Occipital lobe (tissue), 2 donors: ENCODE data around the gene EID3. TPM values are rescaled to one million over a fixed set of nuclear protein-coding genes. Genes with fewer than 3 reads are reported as not detected.
A peak's percentile ranks its signal among the peaks of the same experiment; 100 is the strongest.
"Not testable (repeated sequence)": the region's sequence is repeated elsewhere in the genome, so short reads cannot be mapped to it uniquely, and the experiment has no call there.

Experiments used
- DNase-seq: peaks from one replicate; lab custom pipeline; 2025; lab: John Stamatoyannopoulos, UW
- total RNA-seq: library from RNA; depleted of rRNA; stranded (reverse); fragments of >200 nt; gene quantifications from one replicate; pipeline ENCODE4 v1.2.3, GENCODE V29; 2014

The EID3 gene
- total RNA-seq, 1 donor from 2014 or later, result 5.5 TPM

DNA sequence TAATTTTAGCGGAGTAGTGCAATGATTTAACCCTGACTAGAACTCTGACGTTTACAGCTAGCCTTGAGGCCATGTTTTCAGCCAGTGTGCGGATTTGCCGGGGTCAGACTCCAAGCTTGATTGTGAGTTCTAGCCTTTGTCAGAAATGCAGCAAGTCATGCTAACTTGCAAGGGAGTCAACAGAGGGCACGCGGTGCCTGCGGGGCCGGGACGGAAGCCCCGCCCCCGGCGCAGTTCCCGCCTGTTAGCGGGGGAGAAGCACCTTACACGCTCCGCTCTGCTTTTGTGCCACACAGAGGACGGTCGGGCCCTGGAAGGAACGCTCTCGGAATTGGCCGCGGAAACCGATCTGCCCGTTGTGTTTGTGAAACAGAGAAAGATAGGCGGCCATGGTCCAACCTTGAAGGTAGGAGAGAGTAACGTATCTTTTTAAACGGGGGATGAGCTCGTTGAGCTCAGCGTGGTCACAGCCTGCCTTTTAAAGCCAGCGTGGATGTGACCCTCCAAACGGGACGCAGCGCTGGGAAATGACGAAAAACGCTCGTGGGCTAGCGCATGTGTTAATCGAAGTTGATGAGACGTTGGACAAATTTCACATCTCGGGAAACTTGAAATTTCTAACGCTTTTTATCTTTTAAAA lies 14.8 kb upstream of the EID3 start:
- DNase-seq, result peak; percentile 88

DNA sequence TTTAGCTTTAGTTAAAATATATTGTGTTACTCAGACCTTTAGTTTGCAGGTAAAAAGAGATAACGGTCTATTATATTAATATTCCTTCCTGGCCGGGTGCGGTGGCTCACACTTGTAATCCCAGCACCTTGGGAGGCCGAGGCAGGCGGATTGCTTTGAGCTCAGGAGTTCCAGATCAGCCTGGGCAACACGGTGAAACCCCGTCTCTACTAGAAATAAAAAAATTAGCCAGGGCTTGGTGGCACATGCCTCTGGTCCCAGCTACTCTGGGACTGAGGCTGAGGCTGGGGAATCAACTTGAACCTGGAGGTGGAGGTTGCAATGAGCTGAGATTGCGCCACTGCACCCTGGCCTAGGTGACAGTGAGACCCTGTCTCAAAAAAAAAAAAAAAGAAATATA lies 13.2 kb upstream of the EID3 start:
- no peak for DNase-seq

DNA sequence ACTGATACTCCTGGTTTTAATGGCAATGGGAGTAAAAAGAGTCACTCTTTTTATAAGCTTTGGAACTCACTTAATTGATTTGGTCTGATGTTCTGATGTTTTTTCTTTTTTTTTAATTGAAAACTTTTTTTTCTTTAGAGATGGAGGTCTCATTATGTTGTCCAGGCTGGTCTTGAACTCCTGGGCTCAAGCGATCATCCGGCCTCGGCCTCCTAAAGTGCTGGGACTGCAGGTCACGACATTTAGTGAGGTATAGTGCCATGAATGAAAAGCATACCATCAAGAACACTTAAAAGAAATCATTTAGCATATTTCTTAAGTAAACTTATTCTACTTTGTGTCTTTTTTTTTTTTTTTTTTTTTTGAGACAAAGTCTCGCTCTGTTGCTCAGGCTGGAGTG lies 12.7 kb upstream of the EID3 start:
- DNase-seq, result no peak

DNA sequence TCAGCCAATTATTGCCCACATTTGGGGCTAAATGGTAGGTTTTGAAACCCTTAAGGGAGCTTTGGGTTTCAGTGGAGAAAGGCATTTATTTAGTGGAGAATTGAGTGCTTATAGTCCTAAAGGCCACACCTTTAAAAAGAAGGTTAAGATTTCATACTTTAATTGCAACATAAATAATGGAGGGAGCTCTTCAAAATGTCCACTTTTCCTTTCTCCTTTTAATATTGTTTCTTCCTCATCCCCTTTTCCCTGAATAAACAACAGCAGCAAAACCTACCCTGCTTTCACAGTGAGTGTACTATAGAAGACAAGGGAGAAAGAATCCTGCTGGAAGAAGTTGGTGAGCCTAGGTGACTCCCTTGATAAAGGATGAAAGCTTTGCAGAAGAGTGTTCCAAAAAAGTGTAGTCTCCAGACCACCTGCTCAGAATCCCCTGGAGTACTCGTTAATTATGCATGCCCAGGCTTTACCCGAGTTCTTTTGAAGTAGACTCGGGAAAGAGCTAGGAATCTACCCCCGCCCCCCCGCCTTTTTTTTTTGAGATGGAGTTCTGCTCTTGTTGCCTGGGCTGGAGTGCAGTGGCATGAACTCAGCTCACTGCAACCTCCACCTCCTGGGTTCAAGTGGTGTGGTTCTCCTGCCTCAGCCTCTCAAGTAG lies 11.5 kb upstream of the EID3 start:
- no peak for DNase-seq

DNA sequence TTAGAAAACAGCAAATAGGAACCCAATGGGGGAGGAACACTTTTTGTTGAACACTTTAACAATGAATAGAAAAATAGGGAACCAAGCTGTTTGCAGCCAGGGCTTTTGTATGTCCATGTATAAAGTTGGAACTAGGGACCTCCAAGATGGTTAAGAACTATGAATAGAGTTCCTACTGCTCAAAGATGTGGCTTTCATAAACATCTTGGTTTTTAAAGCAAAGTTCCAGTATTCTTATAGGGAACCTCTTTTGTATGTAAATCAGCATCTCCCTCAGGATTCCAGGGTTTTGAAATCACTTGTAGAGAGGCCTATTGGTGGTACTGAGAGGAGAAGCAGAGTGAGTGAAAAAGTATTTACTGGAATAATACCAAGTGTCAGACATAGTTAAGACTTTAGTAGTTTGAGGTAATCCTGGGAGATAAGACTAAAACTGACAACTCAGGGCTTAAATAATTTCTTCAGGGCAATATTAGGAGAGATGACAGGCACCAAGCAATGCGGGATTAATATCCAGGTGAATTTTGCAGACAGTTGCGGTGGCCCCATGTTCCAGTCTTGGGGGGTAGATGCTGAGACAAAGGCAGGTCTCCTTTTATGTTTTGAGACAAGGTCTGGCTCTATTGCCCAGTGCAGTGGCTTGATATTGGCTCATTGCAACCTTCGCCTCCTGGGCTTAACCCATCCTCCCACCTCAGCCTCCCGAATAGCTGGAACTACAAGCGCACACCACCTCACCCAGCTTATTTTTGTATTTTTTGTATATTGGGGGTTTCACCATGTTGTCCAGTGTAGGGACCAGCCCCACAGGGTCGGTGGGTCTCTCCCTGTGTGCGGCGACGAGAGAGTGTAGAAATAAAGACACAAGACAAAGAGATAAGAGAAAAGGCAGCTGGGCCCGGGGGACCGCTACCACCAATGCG lies 10.4 kb upstream of the EID3 start:
- DNase-seq, result no peak

DNA sequence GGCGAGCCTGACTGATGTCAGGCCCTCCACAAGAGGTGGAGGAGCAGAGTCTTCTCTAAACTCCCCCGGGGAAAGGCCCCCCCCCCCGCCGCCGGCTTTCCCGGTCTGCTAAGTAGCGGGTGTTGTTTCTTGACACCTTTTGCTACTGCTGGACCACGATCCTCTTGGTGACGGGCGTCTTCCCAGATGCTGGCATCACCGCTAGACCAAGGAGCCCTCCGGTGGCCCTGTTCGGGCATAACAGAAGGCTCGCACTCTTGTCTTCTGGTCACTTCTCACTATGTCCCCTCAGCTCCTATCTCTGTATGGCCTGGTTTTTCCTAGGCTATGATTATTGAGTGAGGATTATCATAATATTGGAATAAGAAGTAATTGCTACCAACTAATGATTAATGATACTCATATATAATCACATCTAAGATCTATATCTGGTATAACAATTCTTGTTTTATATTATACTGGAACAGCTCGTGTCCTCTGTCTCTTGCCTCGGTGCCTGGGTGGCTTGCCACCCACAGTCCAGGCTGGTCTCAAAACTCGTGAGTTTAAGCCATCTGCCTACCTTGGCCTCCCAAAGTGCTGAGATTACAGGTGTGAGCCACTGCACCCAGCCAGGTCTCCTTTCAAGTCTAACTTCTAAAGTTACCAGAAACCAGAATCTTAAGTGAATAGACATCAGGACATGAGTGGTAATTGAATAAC lies 9.2 kb upstream of the EID3 start:
- DNase-seq, result not testable (repeated sequence)

DNA sequence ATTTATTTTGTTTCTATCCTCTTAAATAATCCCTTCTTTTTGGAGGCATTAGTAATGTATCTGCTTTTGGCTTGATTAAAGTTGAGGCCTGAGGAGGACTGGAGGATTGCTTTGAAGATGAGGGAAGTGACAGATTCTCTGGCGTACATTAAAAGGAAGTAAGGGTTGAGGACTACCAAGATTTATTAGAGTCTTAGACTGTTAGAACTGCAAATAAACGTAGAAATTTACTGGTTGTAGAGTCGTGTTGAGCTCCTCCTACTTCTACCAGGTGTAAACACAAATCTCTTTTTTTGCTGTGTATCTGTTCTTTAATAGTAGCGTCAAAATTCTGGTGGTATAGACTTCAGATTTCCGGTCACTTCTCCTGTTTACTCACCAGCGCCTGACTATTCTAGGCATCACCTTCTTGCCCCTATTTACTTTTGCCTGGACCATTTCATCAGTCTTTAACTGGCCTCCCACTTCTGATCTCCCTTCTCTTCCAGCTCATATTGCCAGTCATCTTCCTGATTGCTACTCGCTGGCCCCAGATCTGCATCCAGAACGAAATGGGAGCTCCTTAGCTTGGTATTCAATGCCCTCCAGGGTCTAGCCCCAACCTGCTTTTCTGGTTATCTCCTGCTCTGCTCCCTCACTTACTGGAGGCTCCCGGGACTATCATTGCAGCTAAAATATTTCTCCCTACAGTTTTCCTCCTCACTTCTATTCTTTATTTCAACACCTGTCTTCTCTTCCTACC lies 8.4 kb upstream of the EID3 start:
- no peak for DNase-seq

DNA sequence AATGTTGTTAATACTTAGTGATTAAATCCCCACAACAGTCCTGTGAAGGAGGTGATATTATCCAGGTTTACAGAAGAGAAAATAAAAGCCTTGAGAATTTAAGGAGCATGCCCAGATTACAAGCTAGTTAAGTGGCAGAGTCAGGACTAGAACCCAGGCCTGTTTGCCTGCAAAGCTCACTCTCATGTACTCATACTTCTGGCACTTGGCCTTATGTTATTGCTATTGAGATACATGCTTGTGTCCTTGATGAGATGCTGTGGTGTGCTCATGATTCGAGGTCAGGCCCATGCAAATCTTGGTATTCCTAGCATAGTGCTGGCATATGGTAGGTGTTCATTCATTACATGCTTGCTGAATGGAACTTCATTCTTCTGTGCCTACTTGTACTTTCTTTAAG lies 7.6 kb upstream of the EID3 start:
- no peak for DNase-seq

DNA sequence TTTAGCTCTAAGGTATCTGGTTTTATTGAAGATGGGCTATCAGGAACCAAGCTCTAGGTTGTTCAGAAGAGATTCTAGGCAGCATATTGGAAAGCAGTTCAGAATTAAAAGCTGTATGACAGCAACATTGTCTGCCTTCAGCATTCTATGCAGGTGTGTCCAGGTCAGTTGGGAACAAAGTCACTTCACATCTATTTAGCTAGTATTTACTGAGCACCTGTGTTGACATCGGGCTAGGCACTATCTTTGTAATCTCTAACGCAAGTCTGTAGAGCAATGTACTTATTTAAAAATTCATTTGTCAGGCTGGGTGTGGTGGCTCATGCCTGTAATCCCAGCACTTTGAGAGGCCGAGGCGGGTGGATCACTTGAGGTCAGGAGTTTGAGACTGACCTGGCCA lies 6.8 kb upstream of the EID3 start:
- no peak for DNase-seq

DNA sequence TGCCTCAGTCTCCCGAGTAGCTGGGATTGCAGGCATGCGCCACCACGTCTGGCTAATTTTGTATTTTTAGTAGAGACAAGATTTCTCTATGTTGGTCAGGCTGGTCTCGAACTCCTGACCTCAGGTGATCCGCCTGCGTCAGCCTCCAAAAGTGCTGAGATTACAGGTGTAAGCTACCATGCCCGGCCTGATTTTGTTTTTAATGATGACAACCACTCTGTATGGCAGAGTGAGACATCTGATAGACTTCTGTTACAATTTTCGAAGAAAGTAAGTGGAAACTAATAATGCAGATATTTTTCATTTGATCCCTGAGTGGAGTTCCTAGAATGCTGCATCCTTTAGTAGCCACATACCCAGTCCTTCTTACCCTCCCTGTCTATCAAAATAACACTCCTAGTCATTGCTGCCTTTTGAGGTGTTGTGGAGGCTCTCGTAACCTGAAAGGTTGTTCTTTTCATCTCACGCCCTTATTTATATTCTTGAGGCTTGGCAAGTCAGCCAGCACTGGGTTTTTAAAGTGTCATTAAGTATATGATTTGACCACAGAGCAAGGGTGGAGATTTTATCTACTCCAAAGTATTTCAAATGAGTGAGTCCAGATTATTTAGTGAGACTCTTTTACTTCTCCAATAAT lies 5.9 kb upstream of the EID3 start:
- no peak for DNase-seq

DNA sequence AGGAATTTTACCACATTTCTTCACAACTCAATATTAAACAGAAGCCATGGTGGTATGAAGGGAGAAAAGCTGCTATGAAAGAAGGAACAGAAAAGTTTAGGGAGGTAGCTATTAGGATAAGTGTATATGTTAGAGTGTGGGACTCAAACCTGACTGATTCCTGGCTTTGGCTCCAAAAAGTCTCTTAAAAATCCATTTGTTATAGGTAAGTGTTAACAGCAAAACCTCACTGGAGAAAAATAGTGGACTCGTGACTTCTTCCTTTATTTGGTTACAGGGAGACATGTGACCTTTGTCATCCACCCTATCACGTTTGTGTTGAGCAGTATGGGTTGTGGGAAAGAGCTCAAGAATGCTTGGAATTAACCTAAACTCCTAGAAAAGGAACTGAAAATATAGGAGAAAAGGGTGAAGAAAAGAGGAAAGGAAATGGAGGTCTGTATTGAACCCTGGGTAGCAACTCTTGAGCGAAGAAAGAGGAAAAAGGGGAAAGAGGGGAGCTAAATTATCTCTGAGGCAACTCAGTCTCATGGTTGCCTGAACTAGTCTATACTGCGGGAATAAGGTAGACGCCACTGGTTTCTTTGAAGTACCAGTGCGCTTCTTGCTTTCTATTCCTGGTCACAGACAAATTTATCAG lies 3.6 kb upstream of the EID3 start:
- DNase-seq, result no peak

DNA sequence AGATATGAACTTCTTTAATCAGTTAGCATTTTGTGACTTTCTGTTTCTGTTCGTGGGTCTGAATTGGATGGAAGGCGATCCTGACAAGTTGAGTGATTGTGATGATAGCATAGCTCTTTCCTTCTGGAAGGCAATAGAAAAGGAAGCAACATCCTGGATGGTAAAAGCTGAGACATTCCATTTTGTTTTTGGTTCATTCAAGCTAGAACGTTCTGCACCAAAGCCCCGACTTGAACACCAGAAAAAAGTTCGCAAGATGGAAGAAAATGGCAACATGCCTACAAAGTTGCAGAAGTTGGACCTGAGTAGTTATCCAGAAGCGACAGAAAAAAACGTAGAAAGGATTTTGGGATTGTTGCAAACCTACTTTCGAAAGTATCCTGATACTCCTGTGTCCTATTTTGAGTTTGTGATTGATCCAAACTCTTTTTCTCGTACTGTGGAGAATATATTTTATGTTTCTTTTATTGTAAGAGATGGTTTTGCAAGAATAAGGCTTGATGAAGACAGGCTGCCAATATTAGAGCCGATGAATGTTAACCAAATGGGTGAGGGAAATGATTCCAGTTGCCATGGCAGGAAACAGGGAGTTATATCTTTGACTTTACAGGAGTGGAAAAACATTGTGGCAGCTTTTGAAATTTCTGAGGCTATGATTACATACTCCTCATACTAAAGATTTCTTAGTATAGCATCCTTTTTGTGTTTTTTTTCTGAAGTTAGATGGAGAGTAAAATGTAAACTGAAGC lies 896 bp downstream of the EID3 start:
- no peak for DNase-seq

DNA sequence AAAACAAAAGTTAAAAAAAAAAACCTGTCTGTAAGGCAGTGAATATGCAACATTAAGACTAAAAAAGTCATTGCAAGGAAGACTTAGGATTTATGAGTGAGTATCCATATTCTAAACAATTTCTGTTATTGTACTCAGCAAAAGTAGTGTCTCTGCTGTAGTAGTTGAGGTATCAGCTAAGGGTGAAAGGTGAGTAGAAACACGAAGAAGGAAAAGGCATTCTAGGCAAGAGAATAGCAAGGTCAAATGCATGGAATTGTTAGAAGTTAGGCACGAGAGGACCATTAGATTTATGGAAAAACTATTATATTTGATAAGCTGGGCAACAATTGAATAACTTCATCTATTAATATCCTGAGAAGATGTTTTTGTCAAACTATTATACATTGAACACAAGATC lies 1.8 kb downstream of the EID3 start:
- DNase-seq, result no peak

DNA sequence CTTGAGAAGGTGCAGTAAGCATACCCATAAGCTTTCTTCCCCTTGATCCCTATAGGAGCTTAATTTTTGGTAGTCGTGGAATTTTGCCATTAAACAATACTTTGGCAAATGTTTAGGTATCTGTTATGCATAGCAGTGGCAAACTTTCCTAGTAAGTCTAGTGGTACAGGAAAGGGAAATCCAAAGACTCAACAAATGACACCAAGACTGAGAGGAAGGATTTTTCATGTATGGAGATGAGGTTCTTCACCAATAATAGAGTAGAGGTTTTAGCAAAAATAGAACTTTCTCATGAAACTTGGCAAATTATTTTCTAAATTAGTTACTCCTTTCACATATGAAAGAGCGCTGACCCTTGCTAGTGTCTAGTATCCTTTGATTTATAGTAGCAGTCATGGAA lies 2.8 kb downstream of the EID3 start:
- no peak for DNase-seq

DNA sequence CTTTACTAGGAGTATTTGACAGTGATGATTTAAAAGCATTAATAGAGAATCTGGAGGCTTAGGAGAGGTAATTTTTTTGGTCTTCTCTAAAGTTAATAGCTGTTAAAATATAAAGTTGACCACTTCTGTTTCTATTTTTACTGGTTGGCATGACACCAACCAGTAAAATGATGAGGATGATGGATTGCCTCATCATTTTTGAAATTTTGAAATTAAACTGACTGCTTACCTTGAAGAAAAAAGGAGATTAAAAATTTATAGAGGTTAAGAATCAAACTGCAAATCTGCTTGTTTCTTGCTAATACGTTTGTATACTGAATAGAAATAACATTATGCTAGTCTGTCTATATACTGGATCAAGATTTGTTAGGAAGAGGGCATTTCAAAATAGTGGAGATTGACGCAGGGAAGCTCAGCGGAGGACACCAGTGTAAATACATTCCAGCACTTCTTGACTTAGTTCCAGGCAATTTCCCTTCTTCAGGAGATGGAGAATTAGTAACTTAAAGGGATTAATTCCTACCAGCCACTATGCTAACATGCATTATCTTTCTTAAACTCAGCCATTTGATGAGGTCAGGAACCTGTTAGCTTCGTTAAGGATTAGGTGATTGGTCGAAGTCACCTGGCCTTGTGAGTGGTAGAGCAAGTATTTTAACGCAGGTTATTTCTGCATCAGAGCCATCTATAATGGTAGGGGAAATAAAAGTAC lies 3.6 kb downstream of the EID3 start:
- no peak for DNase-seq

DNA sequence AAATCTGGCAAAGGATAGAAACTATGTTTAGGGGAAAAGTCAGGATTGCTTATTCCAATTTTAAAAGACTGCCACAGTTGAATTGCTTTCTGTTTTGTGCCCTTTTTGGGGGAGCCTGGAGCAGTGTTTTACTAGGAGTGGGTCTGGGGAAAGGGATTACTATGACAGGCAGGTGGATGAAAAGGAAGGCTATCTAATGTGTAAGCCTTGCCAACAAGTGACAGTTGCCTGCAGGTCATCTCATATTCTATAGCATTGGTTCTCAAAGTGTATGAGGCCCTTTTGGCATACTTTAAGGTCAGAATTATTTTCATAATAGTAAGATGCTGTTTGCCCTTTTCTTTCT lies 4.1 kb downstream of the EID3 start:
- no peak for DNase-seq

DNA sequence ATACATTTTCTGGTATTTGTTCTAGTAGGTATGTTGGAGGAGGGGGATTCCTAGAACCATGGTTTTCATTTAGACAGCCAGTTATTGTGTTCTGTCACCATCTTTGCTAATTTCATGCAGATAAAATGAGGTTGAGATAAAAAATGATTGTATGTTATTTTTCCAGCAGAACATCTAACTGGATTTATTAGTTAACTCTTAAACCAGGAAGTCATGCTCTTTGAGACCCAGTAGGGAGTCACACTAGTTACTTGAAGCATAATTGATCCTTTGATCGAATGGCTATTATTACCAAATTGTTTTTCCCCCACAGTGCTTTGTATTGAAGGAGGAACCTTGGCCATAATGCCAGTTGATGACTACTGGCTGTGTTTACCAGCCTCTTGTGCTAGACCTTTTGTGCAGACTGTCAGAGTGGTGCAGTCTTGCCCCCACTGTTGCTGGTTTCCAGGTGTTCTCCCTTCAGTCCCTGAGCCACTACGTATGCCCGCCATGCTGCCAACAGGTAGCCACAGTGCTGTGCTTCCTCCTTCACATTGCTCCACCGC lies 6.0 kb downstream of the EID3 start:
- no peak for DNase-seq

DNA sequence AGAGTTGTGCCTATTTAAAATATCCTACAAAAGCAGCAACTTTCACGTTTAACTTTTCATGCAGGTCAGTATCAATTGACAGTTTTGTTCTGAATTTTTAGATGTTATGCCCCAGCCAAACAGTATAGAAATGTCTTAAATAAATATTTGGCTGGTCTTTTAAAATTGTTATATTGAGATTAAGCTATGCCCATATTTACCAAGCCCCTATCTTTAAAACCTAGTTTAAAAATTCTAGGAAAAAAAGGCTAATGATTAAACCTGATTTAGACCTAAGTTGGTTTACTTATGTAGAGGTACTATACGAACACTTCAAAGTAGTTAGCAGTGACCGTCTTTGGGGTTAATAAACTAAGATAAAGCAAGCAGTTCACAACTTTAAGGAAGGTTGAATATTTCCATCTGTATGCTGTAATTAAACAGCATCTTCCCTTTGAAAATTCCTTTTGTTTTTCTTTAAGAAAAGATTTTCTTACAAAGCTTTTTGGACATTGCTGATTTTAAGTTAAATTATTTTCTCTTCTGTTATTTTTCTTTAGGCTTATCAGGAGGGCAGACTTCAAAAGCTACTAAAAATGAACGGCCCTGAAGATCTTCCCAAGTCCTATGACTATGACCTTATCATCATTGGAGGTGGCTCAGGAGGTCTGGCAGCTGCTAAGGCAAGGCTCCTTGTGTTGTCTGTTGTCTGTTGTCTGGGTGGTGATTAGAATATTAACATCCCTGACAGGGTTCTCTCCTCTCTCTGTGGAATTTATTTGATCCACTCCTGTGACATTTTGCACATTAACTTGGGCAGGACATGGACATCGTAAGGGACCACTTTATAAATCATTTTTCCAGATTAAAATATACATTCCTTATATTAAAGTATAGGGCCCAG lies 7.5 kb downstream of the EID3 start:
- no peak for DNase-seq
